NB4 (cell line): ENCODE data around the gene GPRASP2.

ENCODE experiments used
- POLR2A ChIP-seq: IDR thresholded peaks from 2 replicates; pipeline ENCODE4 v1.6.1; 2011; ENCODE audit warnings: mild to moderate bottlenecking; ENCODE audit not compliant: insufficient read length; ENCODE audit errors: extremely low read depth
- TF ChIP-seq, protein P1 (sequence below): IDR thresholded peaks from one replicate; pipeline ENCODE4 v1.5.1; 2012; ENCODE audit warnings: low read depth, low read length

DNA sequence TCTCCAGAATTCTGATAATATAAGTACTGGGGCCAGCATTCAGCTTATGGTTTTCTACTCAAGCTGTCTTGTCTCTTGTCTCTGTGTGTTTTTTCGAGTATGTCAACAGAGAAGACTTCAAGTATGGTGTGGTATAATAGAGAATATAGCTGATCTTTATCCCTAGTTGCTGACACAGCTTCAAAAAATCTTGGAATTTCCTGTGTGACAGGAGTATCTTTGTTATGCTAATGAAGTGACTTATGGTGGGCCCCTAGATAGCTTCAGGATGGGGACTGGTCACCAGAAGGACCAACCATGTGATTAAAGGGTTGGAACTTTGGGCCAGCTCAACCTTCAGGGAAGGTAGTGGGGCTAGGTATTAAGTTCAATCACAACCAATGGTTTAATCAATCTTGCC, 11.2 kb downstream of the GPRASP2 start:
- TF ChIP-seq, protein P1, sequence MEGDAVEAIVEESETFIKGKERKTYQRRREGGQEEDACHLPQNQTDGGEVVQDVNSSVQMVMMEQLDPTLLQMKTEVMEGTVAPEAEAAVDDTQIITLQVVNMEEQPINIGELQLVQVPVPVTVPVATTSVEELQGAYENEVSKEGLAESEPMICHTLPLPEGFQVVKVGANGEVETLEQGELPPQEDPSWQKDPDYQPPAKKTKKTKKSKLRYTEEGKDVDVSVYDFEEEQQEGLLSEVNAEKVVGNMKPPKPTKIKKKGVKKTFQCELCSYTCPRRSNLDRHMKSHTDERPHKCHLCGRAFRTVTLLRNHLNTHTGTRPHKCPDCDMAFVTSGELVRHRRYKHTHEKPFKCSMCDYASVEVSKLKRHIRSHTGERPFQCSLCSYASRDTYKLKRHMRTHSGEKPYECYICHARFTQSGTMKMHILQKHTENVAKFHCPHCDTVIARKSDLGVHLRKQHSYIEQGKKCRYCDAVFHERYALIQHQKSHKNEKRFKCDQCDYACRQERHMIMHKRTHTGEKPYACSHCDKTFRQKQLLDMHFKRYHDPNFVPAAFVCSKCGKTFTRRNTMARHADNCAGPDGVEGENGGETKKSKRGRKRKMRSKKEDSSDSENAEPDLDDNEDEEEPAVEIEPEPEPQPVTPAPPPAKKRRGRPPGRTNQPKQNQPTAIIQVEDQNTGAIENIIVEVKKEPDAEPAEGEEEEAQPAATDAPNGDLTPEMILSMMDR = no peak
- no peak for TF ChIP-seq POLR2A
